ENCODE measurements around the gene RNF111.

DNA sequence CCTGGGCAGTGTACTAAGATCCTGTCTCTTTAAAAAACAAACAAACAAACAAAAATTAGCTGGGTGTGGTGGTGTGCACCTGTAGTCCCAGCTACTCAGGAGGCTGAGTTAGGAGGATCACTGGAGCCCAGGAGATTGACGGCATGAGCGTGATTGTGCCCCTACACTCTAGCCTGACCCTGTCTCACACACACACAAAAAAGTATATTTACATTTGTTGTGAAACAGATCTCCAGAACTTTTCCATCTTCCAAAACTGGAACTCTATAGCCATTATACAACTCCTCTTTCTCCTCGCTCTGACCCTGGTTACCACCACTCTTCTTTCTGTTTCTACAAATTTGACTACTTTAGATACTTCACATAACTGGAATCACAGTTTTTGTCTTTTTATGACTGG is 61.4 kb downstream of the RNF111 start:
- TF ChIP-seq POLR2AphosphoS5 (IDR thresholded peaks at IDR 0.05; ENCODE audit: borderline replicate concordance, low read depth, low read length) = no peak
- TF ChIP-seq EZH2 (IDR thresholded peaks at IDR 0.05) = no peak
- no peak for TF ChIP-seq FOXP2 (optimal IDR thresholded peaks at IDR 0.05; ENCODE audit: control extremely low read depth, extremely low read length, insufficient read depth)
